HG03097 (cell line): ENCODE data around the gene CSF1.

Experiments used
- ATAC-seq: cut with Tn5 transposase; IDR thresholded peaks from one replicate; pipeline ENCODE4 v1.9.1; 2021; ENCODE audit not compliant: unreplicated experiment, low FRiP score

The CSF1 gene

GRCh38 chr1:109901141-109901523 is 9.5 kb upstream of the CSF1 start:
- ATAC-seq, result no peak

DNA sequence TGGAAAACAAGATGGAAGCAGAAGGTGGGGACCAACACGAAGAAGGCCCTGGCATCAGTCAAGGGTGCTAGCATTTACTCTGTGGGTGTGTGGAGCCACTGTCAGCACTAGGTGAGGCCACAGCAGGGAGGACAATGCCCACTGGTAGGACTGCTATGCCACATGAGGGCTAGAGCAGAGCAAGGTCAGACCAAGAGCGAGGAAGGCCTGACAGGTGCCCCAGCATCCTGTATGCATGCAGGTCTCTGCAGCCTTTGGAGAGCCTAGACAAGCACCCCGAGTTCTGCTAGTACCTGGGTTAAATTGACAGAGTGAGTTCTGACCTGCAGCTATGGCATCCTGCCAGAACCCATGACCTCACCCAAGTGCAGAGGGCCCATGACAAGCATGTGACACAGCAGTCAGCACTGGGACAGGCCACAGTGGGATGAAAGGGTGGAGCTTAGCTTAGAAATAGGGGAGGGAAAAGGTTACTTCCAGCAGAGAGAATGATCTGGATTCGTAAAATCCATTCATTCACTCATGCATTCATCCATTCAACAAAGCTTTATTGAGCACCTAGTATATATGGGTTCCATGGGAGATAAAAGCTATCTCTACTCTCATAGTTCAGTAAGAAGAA is 9.0 kb upstream of the CSF1 start:
- no peak for ATAC-seq

DNA sequence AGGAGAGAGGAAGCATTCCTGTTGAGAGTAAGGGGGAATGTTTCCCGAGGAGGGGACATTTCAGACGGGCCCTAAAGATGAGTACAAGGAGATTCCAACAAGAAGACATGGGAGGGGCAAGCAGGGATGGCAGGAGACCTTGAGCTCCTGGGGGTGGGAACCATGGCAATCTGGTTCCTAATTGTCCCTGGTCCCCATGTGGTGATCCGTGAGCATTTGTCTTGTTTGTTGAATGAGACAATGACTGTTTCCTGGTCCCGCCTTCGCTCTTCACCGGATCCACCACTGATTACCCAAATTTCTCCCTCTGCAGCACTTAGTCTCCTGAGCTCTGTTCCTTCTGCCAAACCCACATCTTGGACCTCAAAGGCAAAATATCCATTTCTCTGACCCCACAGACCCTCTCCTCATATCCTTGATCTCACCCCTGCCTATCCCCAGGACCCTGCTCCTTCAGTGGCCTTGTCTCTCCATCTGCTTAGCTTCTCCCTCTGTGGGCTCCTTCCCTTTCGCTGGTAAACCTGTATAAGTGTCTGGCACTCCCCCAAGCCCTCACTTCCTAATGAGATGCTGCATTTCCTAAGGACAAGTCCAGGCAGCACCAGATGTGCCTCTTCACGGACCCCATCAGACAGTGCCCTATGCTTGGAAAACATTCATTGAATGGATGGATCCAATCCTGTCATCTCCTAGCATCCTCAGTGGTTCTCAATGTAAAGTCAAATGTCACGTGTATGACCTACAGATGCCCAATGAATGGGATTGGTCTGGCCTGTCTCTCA is 8.3 kb upstream of the CSF1 start:
- no peak for ATAC-seq

DNA sequence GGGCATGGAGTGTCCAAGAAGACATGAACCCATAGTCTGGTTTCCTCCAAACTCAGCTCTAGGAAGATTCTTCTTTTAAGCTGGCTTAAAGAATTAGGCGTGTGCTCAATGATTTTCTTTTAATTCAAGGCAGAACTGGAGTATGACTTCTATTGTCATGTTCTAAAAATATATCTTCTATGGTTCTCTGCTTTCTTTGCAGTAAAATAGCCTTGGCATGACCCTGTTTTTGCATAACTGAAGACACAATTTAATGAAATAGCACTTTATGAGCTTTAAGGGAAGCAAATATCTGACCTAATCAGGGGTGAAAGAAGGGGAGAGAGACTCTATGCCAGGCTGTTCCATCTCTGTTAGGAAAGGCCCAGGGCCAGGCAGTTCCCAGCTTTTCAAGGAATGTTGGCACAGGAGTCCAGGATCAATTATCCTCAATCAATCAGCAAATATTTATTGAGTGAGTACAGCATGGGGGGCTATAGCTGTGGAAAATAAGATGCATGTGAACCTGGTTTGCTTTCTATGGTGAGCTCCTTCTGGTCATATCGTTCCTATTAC is 7.2 kb upstream of the CSF1 start:
- no peak for ATAC-seq

DNA sequence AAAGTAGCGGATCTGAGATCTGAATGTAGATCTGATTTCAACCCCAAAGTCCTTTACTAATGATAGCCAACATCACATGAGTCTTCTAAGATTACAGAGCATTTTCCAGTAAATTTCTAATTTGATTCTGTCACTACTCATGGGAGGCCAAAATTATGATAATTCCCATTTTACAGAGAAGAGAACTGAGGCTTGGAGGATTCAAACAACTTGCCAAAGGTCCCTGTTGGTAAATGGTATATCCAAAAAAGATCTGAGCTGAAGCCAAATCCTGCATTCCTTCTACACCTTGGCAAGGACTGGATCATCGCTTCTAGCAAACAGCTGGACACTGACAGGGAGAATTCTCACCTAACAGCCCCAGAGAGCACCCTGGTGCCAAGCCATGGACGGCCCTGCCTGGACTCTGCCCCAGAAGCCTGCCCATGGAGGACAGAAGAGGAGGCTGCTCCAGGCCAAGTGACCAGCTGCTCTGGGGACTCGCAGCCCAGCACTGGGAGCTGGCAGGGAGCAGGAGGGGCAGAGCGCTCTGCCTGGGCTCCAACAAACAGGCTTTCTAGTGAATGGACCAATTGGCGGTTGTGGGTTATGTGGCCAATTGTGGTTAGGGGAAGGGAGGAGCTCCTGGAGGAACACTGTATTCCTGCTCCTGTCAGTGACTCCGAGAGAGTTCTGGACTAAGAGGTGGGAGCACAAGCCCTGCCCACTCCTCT is 6.4 kb upstream of the CSF1 start:
- no peak for ATAC-seq

DNA sequence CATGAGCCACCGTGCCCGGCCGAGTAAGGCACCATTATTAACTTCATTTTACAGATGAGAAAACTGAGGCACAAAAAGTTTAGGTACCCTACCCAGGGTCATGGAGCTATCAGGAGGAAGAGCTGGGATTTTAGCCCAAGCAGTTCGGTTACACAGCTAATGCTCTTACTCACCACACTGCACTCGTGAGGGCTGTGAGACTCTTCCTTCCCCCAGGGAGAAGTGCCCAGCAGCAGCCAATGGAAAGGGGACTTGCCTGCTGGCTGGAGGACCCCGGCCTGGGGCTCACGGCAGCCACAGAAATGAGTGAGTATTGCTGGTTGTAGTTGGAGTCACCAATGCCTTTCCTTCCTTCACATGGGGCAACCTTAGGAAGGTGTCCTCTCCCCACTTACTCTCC is 5.2 kb upstream of the CSF1 start:
- ATAC-seq, result no peak

GRCh38 chr1:109906160-109906838 is 4.3 kb upstream of the CSF1 start:
- ATAC-seq, result peak; percentile 85

- ATAC-seq, result no peak
Observed at GRCh38 chr1:109906839-109907180, 3.8 kb upstream of the CSF1 start.

DNA sequence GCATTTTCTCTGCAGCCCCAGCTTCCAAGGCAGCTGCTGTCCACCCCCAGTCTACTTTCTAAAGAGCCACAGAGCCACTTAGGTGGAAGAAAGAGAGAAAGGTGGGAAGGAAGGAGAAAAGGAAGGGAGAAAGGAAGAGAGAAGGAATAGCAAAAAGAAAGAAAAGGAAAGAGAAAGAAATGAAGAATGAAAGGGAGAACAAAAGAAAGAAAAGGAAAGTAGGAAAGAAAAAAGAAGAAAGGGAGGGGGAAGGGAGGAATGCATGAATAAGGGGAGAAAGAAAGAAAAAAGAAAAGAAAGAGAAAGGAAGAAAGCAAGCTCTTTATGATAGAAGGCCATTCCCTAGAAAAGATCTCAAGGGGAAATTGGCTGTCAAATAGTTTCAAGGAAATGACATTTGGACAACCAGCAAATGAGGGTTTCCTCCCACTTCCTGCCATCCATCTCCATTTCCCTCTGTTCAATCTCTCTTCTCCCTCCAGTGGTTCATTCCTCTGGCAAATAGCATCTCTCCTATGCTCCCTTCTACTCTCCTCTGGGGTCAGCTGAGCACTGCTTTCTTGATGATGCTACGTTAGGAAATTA is 3.4 kb upstream of the CSF1 start:
- ATAC-seq, result no peak

DNA sequence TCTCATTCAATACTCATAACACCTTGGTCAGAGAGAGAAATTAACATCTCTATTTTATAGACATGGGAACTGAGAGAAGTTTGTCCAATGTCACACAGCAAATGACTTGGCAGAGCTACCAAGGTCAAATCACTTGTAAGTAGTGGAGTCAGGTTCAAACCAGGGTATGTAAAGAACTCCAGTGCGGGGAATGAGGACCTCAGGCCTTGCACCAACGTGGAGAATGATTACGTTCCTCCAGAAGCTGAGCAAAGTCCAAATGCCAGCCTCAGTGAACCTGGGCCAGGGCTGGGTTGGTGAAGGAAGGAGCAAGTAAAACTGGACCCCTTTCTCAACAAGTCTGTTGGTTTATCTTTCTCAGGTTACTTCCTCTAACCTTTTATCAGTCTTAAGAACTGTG is 1.8 kb upstream of the CSF1 start:
- ATAC-seq, result no peak

DNA sequence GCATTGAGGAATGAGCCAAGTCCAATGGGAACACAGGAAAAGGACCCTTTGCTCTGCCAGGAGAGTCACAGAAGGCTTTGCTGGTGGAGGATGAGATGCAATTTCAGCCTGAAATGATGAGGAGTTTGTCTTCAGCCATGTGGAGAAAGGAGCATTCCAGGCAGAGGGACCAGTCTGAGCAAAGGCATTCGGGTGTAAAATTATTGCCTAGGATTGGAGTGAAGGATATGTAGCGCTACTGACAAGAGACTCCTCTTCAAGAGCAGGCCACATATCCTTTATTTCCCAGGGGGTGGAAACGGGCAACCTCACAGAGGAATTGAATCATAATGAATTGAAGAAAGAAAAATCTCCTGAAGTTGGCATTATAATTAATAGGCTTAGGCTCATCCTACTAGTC is 1.1 kb upstream of the CSF1 start:
- ATAC-seq, result no peak

- no peak for ATAC-seq
Observed at GRCh38 chr1:109910963-109911798, 532 bp downstream of the CSF1 start.

DNA sequence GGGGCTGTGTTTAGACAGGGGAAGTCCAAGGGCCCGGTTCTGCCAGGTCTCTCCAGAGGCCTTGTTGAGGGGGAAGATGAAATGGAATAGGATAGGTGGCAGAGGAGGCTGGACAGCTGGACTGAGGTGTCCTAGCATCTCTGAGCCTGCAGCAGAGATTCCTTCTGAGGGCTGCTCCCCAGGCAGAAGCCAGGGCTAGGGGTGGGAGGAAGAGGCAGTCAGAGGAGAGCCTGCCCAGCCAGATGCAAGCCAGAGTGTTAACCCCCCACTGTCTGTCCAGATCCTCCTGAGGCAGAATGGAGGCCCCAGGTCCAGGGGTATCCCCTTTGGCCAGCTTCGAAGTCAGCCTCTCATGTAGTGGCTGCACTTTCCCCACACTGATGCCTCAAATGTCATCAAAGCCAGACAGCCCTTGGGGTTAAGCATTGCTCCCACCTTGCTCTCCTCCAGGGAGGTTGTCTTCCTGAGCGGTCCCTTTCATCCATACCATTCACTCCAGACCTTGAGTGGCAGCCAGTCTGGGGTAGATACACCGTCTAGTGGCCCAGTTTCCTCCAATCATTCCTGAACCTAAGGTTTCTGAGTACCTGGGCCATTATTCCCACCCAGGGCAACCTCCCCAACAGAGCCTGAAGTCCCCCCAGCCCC is 1.7 kb downstream of the CSF1 start:
- ATAC-seq, result no peak

GRCh38 chr1:109912873-109913272 is 2.2 kb downstream of the CSF1 start:
- no peak for ATAC-seq

DNA sequence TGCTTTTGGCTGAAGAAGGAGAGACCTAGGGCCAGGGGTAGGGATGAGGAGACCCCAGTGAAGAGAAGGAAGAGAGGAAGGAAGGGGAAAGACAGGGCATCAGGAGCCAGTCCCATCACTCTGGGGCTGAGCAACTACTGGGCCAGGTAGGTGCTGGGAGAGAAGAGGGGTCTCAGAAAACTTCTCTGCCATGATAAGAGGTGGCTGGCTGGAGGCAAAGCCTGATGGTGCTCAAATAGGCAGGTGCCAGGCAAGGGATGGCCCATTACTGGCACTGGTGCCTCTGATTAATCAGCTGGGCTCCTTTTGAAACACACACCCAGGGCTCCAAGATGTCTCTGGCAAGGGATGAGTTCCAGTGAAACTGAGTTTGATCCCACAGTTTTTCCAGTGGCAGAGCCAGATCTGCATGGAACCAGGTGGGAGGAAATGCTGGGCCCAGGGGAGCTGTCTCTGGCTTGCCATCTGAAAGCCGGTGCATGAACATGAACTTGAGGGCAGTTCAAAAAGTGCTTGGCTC is 2.8 kb downstream of the CSF1 start:
- ATAC-seq, result no peak

GRCh38 chr1:109914587-109915240 is 4.1 kb downstream of the CSF1 start:
- ATAC-seq, result no peak

GRCh38 chr1:109917051-109917767 is 6.6 kb downstream of the CSF1 start:
- ATAC-seq, result no peak
